A549 (cell line): Measurements from ENCODE around the gene NEK1. TPM values are rescaled to one million over a fixed set of nuclear protein-coding genes. Genes with fewer than 3 reads are reported as not detected.
"Not testable (repeated sequence)": the region's sequence is repeated elsewhere in the genome, so short reads cannot be mapped to it uniquely, and the experiment has no call there.

Experiments
- ATAC-seq, 2 experiments: fragments of 200-7000 bp in 1 of 2; fragments of >200 bp in 1 of 2; cut with Nextera tagmentation in 1 of 2; cut with Tn5 transposase in 1 of 2; 3 replicates each; pipeline versions ENCODE4 v1.8.0 to v1.9.1; 2018 to 2020; ENCODE audit warnings: mild to moderate bottlenecking in 1 of 2, moderate library complexity in 1 of 2
- CTCF ChIA-PET: fragments of 300-600 bp; sonication (Branson Sonifier 250); formaldehyde crosslinking; extraction: SDS; loops from one replicate; lab custom pipeline; 2021; ENCODE audit warnings: antibody characterized with exemption, inconsistent platforms; lab: Yijun Ruan, JAX
- POLR2A ChIA-PET: fragments of 350-600 bp; formaldehyde crosslinking; extraction: SDS; loops from one replicate; lab custom pipeline; 2021; ENCODE audit warnings: antibody characterized with exemption, inconsistent platforms; lab: Yijun Ruan, JAX
- DNase-seq, 2 experiments: peaks; one replicate each; pipeline versions ENCODE4 v3.0.0 to v3.0.0-alpha.2; 2011 to 2016; ENCODE audit warnings: low read depth in 1 of 2, low spot score in 1 of 2
- FAIRE-seq: peaks from 2 replicates; lab custom pipeline; 2011; peaks lifted over from hg19 to GRCh38; lab: Jason Lieb, UNC
- H3K27ac ChIP-seq, 2 experiments: fragments of >200 bp; sonication (Bioruptor Twin); formaldehyde crosslinking; 3 replicates each; pipeline ENCODE4 v1.5.1; 2016 to 2017
- H3K4me1 ChIP-seq: fragments of >200 bp; sonication (Bioruptor Twin); formaldehyde crosslinking; 3 replicates; pipeline ENCODE4 v1.6.1; 2016
- H3K4me2 ChIP-seq: fragments of >200 bp; sonication (Bioruptor Twin); formaldehyde crosslinking; 3 replicates; pipeline ENCODE4 v1.6.1; 2016
- H3K4me3 ChIP-seq: fragments of >200 bp; sonication (Bioruptor Twin); formaldehyde crosslinking; 3 replicates; pipeline ENCODE4 v1.5.1; 2016
- H3K9me3 ChIP-seq: fragments of >200 bp; sonication (Bioruptor Twin); formaldehyde crosslinking; 3 replicates; pipeline ENCODE4 v1.6.1; 2016
- CBX2 ChIP-seq: fragments of 200-600 bp; sonication (generic); IDR thresholded peaks from 2 replicates; pipeline ENCODE4 v1.6.1; 2016; ENCODE audit warnings: low read depth, mild to moderate bottlenecking, borderline replicate concordance
- EHMT2 ChIP-seq: fragments of 200-600 bp; sonication (generic); IDR thresholded peaks from 2 replicates; pipeline ENCODE4 v1.6.1; 2016; ENCODE audit warnings: antibody characterized with exemption, low read depth, mild to moderate bottlenecking, moderate library complexity
- ESRRA ChIP-seq: fragments of 150-350 bp; IDR thresholded peaks from 2 replicates; pipeline ENCODE4 v1.6.1; 2014; ENCODE audit warnings: mild to moderate bottlenecking, low read length, borderline replicate concordance
- FOSB ChIP-seq: fragments of 250-450 bp; sonication (Bioruptor Pico); IDR thresholded peaks from 2 replicates; pipeline ENCODE4 v1.5.0; 2020; ENCODE audit warnings: mild to moderate bottlenecking, moderate library complexity
- HDAC2 ChIP-seq: fragments of 200-600 bp; sonication (generic); IDR thresholded peaks from 2 replicates; pipeline ENCODE4 v1.6.1; 2016
- HOXA7 ChIP-seq: fragments of 250-450 bp; sonication (Bioruptor Pico); IDR thresholded peaks from 2 replicates; pipeline ENCODE4 v1.5.0; 2020; ENCODE audit warnings: mild to moderate bottlenecking, moderate library complexity
- JUNB ChIP-seq: fragments of >200 bp; sonication (Bioruptor Twin); formaldehyde crosslinking; IDR thresholded peaks from 2 replicates; pipeline ENCODE4 v1.6.1; 2016
- NFE2L2 ChIP-seq: fragments of 150-350 bp; conservative IDR thresholded peaks from 2 replicates; pipeline ENCODE4 v1.6.1; 2014; ENCODE audit warnings: low read length
- NPAS2 ChIP-seq: fragments of 250-450 bp; sonication (Bioruptor Pico); IDR thresholded peaks from 2 replicates; pipeline ENCODE4 v1.8.0; 2022; ENCODE audit warnings: mild to moderate bottlenecking, moderate library complexity, borderline replicate concordance
- RAD21 ChIP-seq, 2 experiments: fragments of >200 bp in 1 of 2; sonication (Bioruptor Twin) in 1 of 2; formaldehyde crosslinking in 1 of 2; IDR thresholded peaks in 1 of 2; conservative IDR thresholded peaks in 1 of 2; 2 replicates in 1 of 2; 3 replicates in 1 of 2; pipeline ENCODE4 v1.6.1; 2012 to 2018; ENCODE audit warnings: inconsistent platforms in 1 of 2
- RARB ChIP-seq: fragments of 250-450 bp; sonication (Bioruptor Pico); IDR thresholded peaks from 2 replicates; pipeline ENCODE4 v1.8.0; 2021; ENCODE audit warnings: mild to moderate bottlenecking, moderate library complexity
- RCOR1 ChIP-seq: fragments of 150-350 bp; IDR thresholded peaks from 2 replicates; pipeline ENCODE4 v1.6.1; 2014; ENCODE audit warnings: antibody characterized with exemption, low read length, low read depth
- SMC3 ChIP-seq: fragments of >200 bp; sonication (Bioruptor Twin); formaldehyde crosslinking; IDR thresholded peaks from 3 replicates; pipeline ENCODE4 v1.6.1; 2018; ENCODE audit warnings: inconsistent platforms
- TFCP2L1 ChIP-seq: fragments of 250-450 bp; sonication (Bioruptor Pico); IDR thresholded peaks from 2 replicates; pipeline ENCODE4 v1.5.0; 2021; ENCODE audit warnings: mild to moderate bottlenecking
- TP53 ChIP-seq: fragments of 250-450 bp; sonication (Bioruptor Pico); IDR thresholded peaks from 2 replicates; pipeline ENCODE4 v1.5.0; 2021; ENCODE audit warnings: mild to moderate bottlenecking, moderate library complexity
- ZC3H11A ChIP-seq: fragments of 450-650 bp; IDR thresholded peaks from 2 replicates; pipeline ENCODE4 v1.6.1; 2014; ENCODE audit warnings: antibody characterized with exemption, mild to moderate bottlenecking
- ZSCAN20 ChIP-seq: fragments of 250-450 bp; sonication (Bioruptor Pico); IDR thresholded peaks from 2 replicates; pipeline ENCODE4 v1.8.0; 2022; ENCODE audit warnings: mild to moderate bottlenecking, moderate library complexity
- WGBS: methylation state at CpG from one replicate; pipeline ENCODE4 v1.1.6; 2017; ENCODE audit errors: missing lambda C conversion rate; 5-methylcytosine and 5-hydroxymethylcytosine counted together
- polyA plus RNA-seq, 4 experiments: library from polyadenylated mRNA; depleted of rRNA in 3 of 4; stranded (reverse); fragments of >200 nt; fragmentation: RNase III in 1 of 4; extraction: RNeasy Plus Mini Kit Qiagen cat#74134 plus additional on column Dnase treatment in 1 of 4; gene quantifications; 2 replicates in 3 of 4; 3 replicates in 1 of 4; pipeline ENCODE4 v1.2.3, GENCODE V29; 2011 to 2017
- TF ChIP-seq, protein P1 (sequence below): IDR thresholded peaks from 2 replicates; pipeline ENCODE4 v1.6.1; 2012; ENCODE audit warnings: low read depth, borderline replicate concordance
- TF ChIP-seq, protein P2 (sequence below): IDR thresholded peaks from 2 replicates; pipeline ENCODE4 v1.6.1; 2012
- TF ChIP-seq, protein P3 (sequence below): fragments of >200 bp; sonication (Bioruptor Twin); formaldehyde crosslinking; IDR thresholded peaks from 3 replicates; pipeline ENCODE4 v1.5.1; 2016

The NEK1 gene
- polyA plus RNA-seq, 2 of the 4 experiments (the other 2 are of a cell fraction) = 3.2 to 5.8 TPM

DNA sequence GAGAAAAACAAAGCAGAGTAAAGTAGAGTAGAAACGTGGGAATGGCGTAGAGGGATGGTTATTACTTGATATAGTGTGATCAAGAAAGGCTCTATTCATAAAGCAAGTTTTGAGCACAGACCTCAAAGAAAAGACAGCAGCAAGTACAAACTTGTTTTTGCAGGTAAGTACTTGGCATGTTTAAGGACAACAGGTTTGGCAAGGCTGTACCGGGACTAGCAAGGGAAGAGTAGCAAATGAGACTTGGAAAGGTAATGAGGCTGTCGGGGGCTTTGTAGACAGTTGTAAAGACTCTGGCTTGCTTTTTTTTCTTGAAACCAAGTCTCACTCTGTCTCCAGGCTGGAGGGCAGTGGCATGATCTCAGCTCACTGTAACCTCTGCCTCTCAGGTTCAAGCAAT lies 40.9 kb downstream of the NEK1 start:
- WGBS = 94% methylated on average over 4 of the region's 4 CpGs
- H3K27ac ChIP-seq = no peak overlapping the region
- DNase-seq = no peak
- no peak overlapping the region for H3K4me3 ChIP-seq
- TF ChIP-seq JUNB (no peak), ESRRA (no peak), CBX2 (no peak), RARB (CRISPR knock-in tag) (no peak), NPAS2 (no peak)
- TF ChIP-seq, protein P1, sequence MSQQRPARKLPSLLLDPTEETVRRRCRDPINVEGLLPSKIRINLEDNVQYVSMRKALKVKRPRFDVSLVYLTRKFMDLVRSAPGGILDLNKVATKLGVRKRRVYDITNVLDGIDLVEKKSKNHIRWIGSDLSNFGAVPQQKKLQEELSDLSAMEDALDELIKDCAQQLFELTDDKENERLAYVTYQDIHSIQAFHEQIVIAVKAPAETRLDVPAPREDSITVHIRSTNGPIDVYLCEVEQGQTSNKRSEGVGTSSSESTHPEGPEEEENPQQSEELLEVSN = no peak
- ATAC-seq = no peak
- H3K4me1 ChIP-seq = no peaks in the 10 kb centered on the region
- H3K4me2 ChIP-seq = no peak overlapping the region
- no peaks in the 10 kb centered on the region for H3K9me3 ChIP-seq
- FAIRE-seq = no peak
- CTCF ChIA-PET = no interaction called here
- POLR2A ChIA-PET = no interaction called here

DNA sequence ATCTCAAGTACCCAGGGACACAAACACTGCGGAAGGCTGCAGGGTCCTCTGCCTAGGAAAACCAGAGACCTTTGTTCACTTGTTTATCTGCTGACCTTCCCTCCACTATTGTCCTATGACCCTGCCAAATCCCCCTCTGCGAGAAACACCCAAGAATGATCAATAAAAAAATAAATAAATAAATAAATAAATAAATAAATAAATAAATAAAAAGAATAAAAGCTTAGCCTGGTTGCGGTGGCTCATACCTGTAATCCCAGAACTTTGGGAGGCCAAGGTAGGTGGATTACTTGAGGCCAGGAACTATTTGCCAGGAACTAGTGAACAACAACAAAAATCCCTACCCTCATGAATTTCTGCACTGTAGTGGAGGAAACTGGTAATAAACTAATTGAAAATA lies 41.4 kb downstream of the NEK1 start:
- H3K4me3 ChIP-seq, H3K9me3 ChIP-seq, H3K4me1 ChIP-seq, H3K4me2 ChIP-seq, FAIRE-seq, H3K27ac ChIP-seq, POLR2A ChIA-PET, ATAC-seq, CTCF ChIA-PET, DNase-seq: not testable (repeated sequence)
- 93% methylated on average over 2 of the region's 3 CpGs for WGBS
- peak; percentile 16; the same call in 1 of the 2 replicates for TF ChIP-seq ZC3H11A

DNA sequence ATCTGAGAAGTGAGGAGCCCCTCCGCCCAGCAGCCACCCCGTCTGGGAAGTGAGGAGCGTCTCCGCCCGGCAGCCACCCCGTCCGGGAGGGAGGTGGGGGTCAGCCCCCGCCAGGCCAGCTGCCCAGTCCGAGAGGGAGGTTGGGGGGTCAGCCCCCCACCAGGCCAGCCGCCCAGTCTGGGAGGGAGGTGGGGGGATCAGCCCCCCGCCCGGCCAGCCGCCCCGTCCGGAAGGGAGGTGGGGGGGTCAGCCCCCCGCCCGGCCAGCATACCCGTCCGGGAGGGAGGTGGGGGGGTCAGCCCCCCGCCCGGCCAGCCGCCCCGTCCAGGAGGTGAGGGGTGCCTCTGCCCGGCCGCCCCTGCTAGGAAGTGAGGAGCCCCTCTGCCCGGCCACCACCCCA lies 42.1 kb downstream of the NEK1 start:
- no CpG with 5 or more reads among the region's 26 CpGs for WGBS
- POLR2A ChIA-PET, H3K27ac ChIP-seq, ATAC-seq, H3K4me2 ChIP-seq, CTCF ChIA-PET, DNase-seq, H3K4me1 ChIP-seq, H3K4me3 ChIP-seq, H3K9me3 ChIP-seq, FAIRE-seq: not testable (repeated sequence)

DNA sequence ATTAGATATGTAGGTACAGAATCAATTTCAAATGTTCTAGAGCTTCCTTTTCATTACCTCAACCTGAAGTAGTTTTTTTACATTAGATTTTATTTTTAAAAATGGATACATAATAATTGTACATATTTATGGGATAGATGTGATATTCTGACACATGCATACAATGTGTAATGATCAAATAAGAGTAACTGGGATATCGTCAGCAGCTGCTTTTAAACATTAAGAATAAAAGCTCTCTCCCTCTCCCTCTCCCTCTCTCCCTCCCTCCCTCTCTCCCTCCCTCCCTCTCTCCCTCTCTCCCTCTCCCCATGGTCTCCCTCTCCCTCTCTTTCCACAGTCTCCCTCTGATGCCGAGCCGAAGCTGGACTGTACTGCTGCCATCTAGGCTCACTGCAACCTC lies 43.2 kb downstream of the NEK1 start:
- H3K4me3 ChIP-seq, H3K4me2 ChIP-seq, H3K27ac ChIP-seq, POLR2A ChIA-PET, H3K4me1 ChIP-seq, ATAC-seq, FAIRE-seq, DNase-seq, H3K9me3 ChIP-seq: not testable (repeated sequence)
- CTCF ChIA-PET = interaction anchor here (0.6 kb wide), 1 partner anchor 15 kb away, joined by 3 read pairs; no protein-coding TSS in a partner anchor
- WGBS = 80% methylated on average over 3 of the region's 3 CpGs

DNA sequence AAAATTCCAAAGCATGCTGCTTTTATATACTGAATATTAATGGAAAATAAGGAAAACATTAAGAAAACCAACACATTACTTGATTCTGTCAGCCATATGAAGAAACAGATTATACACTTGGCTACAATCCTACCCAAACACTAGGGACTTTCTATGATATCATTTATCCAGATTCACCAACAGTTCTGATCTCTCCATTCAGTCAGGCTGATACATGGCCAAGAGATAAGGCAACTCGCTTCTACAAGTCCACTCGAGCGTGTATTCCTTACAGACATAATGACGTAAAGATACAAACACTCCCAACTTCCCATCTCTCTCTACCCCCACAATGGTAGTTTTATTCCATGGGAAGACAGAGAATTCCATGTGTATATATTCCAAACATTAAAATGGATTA lies 44.5 kb downstream of the NEK1 start:
- ChIA-PET CTCF (interaction anchor here (0.9 kb wide), 1 partner anchor 645 kb away, joined by 3 read pairs; no protein-coding TSS in a partner anchor), POLR2A (no interaction called here)
- TF ChIP-seq TP53 (CRISPR knock-in tag) (no peak), CBX2 (no peak), RAD21 (conservative IDR thresholded peaks at IDR 0.05 in 1 of 2, IDR thresholded peaks at IDR 0.05 in 1 of 2) (no peak), HDAC2 (no peak)
- Histone ChIP-seq H3K4me1 (no peaks in the 10 kb centered on the region), H3K27ac (no peak overlapping the region), H3K4me3 (no peak overlapping the region), H3K9me3 (no peaks in the 10 kb centered on the region), H3K4me2 (no peak overlapping the region)
- ATAC-seq (no peak), FAIRE-seq (no peak), DNase-seq (no peak)
- WGBS = 97% methylated on average over 4 of the region's 4 CpGs

DNA sequence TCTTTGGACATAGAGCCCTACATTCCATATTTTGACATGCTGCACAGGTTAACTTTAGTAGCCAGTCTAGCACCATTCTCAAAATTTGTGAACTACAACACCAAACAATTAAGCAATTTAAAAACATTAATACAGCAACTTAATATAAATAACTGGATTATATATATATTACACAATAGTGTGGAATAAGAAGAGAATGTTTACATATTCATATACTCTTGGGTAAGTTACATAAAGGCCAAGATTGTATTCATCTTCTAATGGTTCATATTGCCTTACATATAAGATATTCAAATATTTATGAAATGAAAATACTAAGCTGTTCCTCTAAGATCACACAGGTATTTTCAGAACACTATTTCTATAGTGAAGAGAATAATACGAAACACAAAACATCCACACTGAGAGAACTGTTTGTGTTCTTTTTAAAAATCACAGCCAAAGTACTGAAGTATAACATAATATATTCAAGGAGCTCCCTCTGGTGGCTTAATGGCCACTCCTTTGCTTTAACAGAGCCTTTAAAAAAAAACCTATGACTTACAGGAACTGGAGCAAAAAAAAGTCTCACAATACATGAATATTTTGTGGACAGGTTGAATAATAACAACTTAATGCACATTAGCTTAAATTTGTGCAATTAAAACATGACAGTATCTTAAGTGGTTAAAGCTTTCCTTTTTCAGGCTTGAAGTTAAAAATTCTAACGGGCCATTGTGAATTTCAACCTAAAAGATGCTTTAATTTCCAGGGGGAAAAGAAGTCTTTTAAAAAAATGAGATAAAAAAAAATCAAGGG lies 46.2 kb downstream of the NEK1 start:
- 52% methylated on average over 2 of the region's 2 CpGs for WGBS
- no peak overlapping the region for H3K27ac ChIP-seq
- H3K9me3 ChIP-seq = no peaks in the 10 kb centered on the region
- ChIA-PET CTCF (interaction anchor here (0.6 to 2.4 kb wide), 18 partner anchors 9 to 734 kb away, joined by 3 to 10 read pairs (median 4); partner anchors contain the start of gene CBR4), POLR2A (no interaction called here)
- ATAC-seq (peak; percentile 82 to 85), DNase-seq (peak; percentile 13 to 46), FAIRE-seq (no peak)
- H3K4me1 ChIP-seq = no peaks in the 10 kb centered on the region
- H3K4me2 ChIP-seq = no peak overlapping the region
- H3K4me3 ChIP-seq = no peak overlapping the region
- TF ChIP-seq FOSB (CRISPR knock-in tag) (no peak), RARB (CRISPR knock-in tag) (no peak), ZSCAN20 (CRISPR knock-in tag) (no peak), TFCP2L1 (no peak), RAD21 (conservative IDR thresholded peaks at IDR 0.05 in 1 of 2, IDR thresholded peaks at IDR 0.05 in 1 of 2) (peak; percentile 67), HOXA7 (CRISPR knock-in tag) (no peak), JUNB (no peak), NFE2L2 (no peak), ESRRA (no peak), EHMT2 (no peak), NPAS2 (no peak), RCOR1 (no peak), SMC3 (peak; percentile 54; the same call in 2 of the 3 replicates)
- TF ChIP-seq, protein P2, sequence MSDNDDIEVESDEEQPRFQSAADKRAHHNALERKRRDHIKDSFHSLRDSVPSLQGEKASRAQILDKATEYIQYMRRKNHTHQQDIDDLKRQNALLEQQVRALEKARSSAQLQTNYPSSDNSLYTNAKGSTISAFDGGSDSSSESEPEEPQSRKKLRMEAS = no peak
- TF ChIP-seq, protein P3, sequence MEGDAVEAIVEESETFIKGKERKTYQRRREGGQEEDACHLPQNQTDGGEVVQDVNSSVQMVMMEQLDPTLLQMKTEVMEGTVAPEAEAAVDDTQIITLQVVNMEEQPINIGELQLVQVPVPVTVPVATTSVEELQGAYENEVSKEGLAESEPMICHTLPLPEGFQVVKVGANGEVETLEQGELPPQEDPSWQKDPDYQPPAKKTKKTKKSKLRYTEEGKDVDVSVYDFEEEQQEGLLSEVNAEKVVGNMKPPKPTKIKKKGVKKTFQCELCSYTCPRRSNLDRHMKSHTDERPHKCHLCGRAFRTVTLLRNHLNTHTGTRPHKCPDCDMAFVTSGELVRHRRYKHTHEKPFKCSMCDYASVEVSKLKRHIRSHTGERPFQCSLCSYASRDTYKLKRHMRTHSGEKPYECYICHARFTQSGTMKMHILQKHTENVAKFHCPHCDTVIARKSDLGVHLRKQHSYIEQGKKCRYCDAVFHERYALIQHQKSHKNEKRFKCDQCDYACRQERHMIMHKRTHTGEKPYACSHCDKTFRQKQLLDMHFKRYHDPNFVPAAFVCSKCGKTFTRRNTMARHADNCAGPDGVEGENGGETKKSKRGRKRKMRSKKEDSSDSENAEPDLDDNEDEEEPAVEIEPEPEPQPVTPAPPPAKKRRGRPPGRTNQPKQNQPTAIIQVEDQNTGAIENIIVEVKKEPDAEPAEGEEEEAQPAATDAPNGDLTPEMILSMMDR = peak; percentile 71
